ENCODE measurements around the gene CCL28.

DNA sequence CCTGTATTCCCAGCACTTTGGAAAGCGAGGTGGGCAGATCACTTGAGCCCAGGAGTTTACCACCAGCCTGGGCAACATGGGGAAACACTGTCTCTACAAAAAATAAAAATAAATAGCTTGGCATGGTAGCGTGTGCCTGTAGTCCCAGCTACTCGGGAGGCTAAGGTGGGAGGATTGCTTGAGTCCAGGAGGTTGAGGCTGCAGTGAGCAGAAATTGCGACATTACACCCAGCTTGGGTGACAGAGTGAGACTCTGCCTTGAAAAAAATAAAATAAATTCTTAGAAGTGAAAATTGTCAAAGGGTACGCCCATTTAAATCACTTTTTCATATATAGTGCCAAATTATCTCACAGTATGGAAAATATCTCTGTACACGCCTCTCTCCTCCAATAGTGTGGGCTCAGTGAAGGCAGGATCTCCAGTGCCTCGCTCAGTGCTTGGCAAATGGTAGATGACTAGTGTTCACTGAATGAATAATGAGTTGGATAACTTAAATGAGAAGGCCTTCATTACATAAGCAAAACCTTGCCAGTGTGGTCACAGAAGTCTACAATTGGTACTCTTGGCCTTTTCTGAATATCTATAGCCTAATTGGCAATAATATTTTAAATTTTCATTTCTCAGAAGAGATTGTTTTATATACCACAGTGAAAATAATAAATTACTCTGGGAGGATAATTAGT lies 9.4 kb upstream of the CCL28 start:
- TF ChIP-seq, protein P1, sequence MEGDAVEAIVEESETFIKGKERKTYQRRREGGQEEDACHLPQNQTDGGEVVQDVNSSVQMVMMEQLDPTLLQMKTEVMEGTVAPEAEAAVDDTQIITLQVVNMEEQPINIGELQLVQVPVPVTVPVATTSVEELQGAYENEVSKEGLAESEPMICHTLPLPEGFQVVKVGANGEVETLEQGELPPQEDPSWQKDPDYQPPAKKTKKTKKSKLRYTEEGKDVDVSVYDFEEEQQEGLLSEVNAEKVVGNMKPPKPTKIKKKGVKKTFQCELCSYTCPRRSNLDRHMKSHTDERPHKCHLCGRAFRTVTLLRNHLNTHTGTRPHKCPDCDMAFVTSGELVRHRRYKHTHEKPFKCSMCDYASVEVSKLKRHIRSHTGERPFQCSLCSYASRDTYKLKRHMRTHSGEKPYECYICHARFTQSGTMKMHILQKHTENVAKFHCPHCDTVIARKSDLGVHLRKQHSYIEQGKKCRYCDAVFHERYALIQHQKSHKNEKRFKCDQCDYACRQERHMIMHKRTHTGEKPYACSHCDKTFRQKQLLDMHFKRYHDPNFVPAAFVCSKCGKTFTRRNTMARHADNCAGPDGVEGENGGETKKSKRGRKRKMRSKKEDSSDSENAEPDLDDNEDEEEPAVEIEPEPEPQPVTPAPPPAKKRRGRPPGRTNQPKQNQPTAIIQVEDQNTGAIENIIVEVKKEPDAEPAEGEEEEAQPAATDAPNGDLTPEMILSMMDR (IDR thresholded peaks at IDR 0.05; ENCODE audit: low read depth, low read length): no peak
- no peak for TF ChIP-seq POLR2A (IDR thresholded peaks at IDR 0.05; ENCODE audit: extremely low read depth, insufficient read length)
